22Rv1 (cell line): ENCODE results near the gene C20orf173.

Source experiments
- CTCF ChIP-seq: fragments of 450-650 bp; IDR thresholded peaks from 2 replicates; pipeline ENCODE4 v1.5.1; 2017; ENCODE audit warnings: mild to moderate bottlenecking
- ZFX ChIP-seq: fragments of 450-650 bp; IDR thresholded peaks from 2 replicates; pipeline ENCODE4 v1.6.1; 2017; ENCODE audit warnings: antibody characterized with exemption, borderline replicate concordance

- TF ChIP-seq CTCF: no peak
- no peak for TF ChIP-seq ZFX
These were observed 26.6 kb upstream of the C20orf173 start for GRCh38 chr20:35555951-35556645.
